IgD-negative memory B cell (primary cell): ENCODE data around the gene ZBTB44. TPM values are rescaled to one million over a fixed set of nuclear protein-coding genes. Genes with fewer than 3 reads are reported as not detected.
A peak's percentile ranks its signal among the peaks of the same experiment; 100 is the strongest.
"Not testable (repeated sequence)": the region's sequence is repeated elsewhere in the genome, so short reads cannot be mapped to it uniquely, and the experiment has no call there.

ENCODE experiments used
- H3K27ac Mint-ChIP-seq, 3 donors: one replicate each; pipeline ENCODE4 v1.8.0; 2020 to 2022; ENCODE audit warnings: mild to moderate bottlenecking in 3 of 3, mixed read lengths in 3 of 3, moderate library complexity in 1 of 3
- H3K27me3 Mint-ChIP-seq: one replicate; pipeline ENCODE4 v1.8.0; 2021; ENCODE audit warnings: mixed read lengths
- H3K36me3 Mint-ChIP-seq: one replicate; pipeline ENCODE4 v1.8.0; 2020; ENCODE audit warnings: mild to moderate bottlenecking, mixed read lengths
- H3K4me1 Mint-ChIP-seq, 3 donors: one replicate each; pipeline ENCODE4 v1.8.0; 2020 to 2022; ENCODE audit warnings: mixed read lengths in 3 of 3, mild to moderate bottlenecking in 1 of 3
- H3K4me3 Mint-ChIP-seq, 4 donors: one replicate each; pipeline ENCODE4 v1.8.0; 2020 to 2022; ENCODE audit warnings: mild to moderate bottlenecking in 4 of 4, mixed read lengths in 4 of 4, moderate library complexity in 3 of 4
- H3K9me3 Mint-ChIP-seq, 3 donors: one replicate each; pipeline ENCODE4 v1.8.0; 2020 to 2021; ENCODE audit warnings: mixed read lengths in 3 of 3, mild to moderate bottlenecking in 1 of 3
- polyA plus RNA-seq: library from polyadenylated mRNA; unstranded; fragments of 300-500 nt; fragmentation: Illumina TruSeq; gene quantifications from one replicate; pipeline ENCODE4 v1.2.3, GENCODE V29; 2021

ZBTB44 gene
- polyA plus RNA-seq, 1 donor from 2014 or later, result 5.8 TPM

DNA sequence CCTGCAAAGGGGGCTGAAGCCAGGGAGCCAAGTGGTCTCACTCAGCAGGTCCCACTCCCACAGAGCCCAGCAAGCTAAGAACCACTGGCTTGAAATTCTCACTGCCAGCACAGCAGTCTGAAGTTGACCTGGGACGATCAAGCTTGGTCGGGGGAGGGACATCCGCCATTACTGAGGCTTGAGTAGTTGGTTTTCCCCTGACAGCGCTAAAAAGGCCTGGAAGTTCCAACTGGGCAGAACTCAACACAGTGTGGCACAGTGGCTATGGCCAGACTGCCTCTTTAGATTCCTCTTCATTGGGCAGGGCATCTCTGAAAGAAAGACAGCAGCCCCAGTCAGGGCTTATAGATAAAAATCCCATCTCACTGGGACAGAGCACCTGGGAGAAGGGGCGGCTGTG lies 64.8 kb downstream of the ZBTB44 start:
- H3K9me3 Mint-ChIP-seq, H3K4me3 Mint-ChIP-seq, H3K36me3 Mint-ChIP-seq, H3K27me3 Mint-ChIP-seq, H3K27ac Mint-ChIP-seq: not testable (repeated sequence)
- H3K4me1 Mint-ChIP-seq, result peaks cover 11 to 29% (median 23%) of the 10 kb centered on the region in 3 donors

- peaks cover 1 to 6% (median 3%) of the 10 kb centered on the region in 3 donors for H3K9me3 Mint-ChIP-seq
- no peaks in the 10 kb centered on the region for H3K27me3 Mint-ChIP-seq
- peaks cover 11 to 31% (median 25%) of the 10 kb centered on the region in 3 donors for H3K4me1 Mint-ChIP-seq
- H3K36me3 Mint-ChIP-seq, result peaks cover 9% of the 10 kb centered on the region
- no peak overlapping the region for H3K4me3 Mint-ChIP-seq
- H3K27ac Mint-ChIP-seq, result no peak overlapping the region
Measured at GRCh38 chr11:130249371-130249770, 65.3 kb downstream of the ZBTB44 start.

DNA sequence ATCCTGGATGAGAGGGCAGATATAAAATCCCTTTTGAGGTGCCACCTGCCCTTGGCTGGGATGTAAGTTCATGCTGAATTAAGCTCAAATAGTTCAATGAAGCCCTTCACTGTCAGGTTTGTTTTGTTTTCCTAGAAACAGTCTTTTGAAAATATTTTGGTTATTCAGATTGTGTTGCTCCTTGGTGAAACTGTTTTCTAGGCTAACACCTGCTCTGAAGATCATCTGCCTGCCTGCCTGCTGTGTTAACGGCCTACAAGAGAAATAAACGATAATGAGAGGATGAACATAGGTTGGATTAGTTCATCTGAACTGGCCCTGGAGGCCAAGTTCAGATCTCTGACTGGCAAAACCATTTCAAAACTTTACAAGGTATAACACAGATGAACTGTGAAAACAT lies 67.4 kb downstream of the ZBTB44 start:
- H3K9me3 Mint-ChIP-seq, result peaks cover under 1 to 6% (median 3%) of the 10 kb centered on the region in 3 donors
- peaks cover 2 to 32% (median 27%) of the 10 kb centered on the region in 3 donors for H3K4me1 Mint-ChIP-seq
- H3K27me3 Mint-ChIP-seq, result no peaks in the 10 kb centered on the region
- H3K4me3 Mint-ChIP-seq, result no peak overlapping the region
- H3K27ac Mint-ChIP-seq, result no peak overlapping the region
- peaks cover 7% of the 10 kb centered on the region for H3K36me3 Mint-ChIP-seq

DNA sequence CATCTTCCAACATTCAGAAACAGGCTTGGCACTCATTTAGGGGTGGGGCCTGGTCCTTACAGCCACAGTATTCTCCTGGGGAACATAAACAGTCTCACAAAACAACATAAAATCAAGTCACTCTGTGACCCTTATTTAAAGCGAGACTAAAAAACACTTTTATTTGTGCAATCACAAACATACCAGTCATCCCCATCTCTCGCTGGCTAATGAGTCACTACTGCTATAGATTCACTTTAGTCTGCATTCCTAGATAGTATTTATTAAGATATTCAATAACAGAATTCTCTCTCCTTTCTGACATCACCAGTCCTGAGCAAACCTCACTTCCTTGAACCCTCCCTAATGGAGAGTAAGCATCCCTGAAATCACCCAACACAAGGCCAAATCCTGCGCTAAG lies 68.0 kb downstream of the ZBTB44 start:
- Mint-ChIP-seq H3K9me3 (peaks cover 0 to 6% (median 3%) of the 10 kb centered on the region in 3 donors), H3K27ac (no peak overlapping the region), H3K36me3 (peaks cover 5% of the 10 kb centered on the region), H3K4me1 (peaks cover 3 to 26% (median 26%) of the 10 kb centered on the region in 3 donors), H3K4me3 (no peak overlapping the region), H3K27me3 (no peaks in the 10 kb centered on the region)

DNA sequence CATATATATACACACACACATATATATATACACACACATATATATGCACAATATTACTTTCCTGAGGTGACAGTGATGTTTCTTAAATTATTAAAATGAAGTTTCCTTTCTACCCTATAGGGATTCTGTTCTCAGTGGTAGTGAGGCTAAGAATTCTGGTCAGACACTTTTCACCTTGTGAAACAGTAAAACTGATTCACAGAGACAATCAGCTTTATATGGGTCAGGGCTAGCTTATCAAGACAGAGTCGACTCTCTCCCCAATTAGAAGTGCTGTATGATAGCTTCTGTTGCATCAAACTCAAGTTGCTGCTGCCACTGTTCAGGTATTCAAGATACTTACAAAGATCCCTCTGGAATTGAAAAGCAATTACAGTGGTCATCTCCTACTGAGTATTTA lies 68.4 kb downstream of the ZBTB44 start:
- Mint-ChIP-seq H3K27me3 (no peaks in the 10 kb centered on the region), H3K4me1 (peaks cover 3 to 24% (median 22%) of the 10 kb centered on the region in 3 donors), H3K36me3 (peaks cover 5% of the 10 kb centered on the region), H3K4me3 (no peak overlapping the region), H3K27ac (no peak overlapping the region), H3K9me3 (peaks cover 0 to 5% (median 2%) of the 10 kb centered on the region in 3 donors)

GRCh38 chr11:130245375-130245774 lies 69.3 kb downstream of the ZBTB44 start:
- H3K4me3 Mint-ChIP-seq, H3K27me3 Mint-ChIP-seq, H3K27ac Mint-ChIP-seq: not testable (repeated sequence)

GRCh38 chr11:130244848-130245247 lies 69.9 kb downstream of the ZBTB44 start:
- Mint-ChIP-seq H3K9me3 (no peaks in the 10 kb centered on the region), H3K4me3 (peak overlapping the region in 1 of 4 donors; percentile 45), H3K4me1 (peaks cover 3 to 24% (median 18%) of the 10 kb centered on the region in 3 donors), H3K27ac (no peak overlapping the region), H3K36me3 (no peaks in the 10 kb centered on the region), H3K27me3 (no peaks in the 10 kb centered on the region)

More at GRCh38 chr11:130245375-130245774, 69.3 kb downstream of the ZBTB44 start:
- not testable (repeated sequence) for H3K36me3 Mint-ChIP-seq, H3K9me3 Mint-ChIP-seq
- H3K4me1 Mint-ChIP-seq, result peaks cover 3 to 24% (median 18%) of the 10 kb centered on the region in 3 donors

- Mint-ChIP-seq H3K36me3 (peaks cover 6% of the 10 kb centered on the region), H3K27ac (peak overlapping the region in 1 of 3 donors; percentile 16), H3K4me3 (no peak overlapping the region), H3K9me3 (no peaks in the 10 kb centered on the region), H3K4me1 (peaks cover 3 to 27% (median 15%) of the 10 kb centered on the region in 3 donors), H3K27me3 (no peaks in the 10 kb centered on the region)
Measured at GRCh38 chr11:130243816-130244215, 70.9 kb downstream of the ZBTB44 start.

- no peak overlapping the region for H3K27ac Mint-ChIP-seq
- peaks cover 6% of the 10 kb centered on the region for H3K36me3 Mint-ChIP-seq
- peaks cover 3 to 33% (median 14%) of the 10 kb centered on the region in 3 donors for H3K4me1 Mint-ChIP-seq
- no peaks in the 10 kb centered on the region for H3K27me3 Mint-ChIP-seq
- H3K9me3 Mint-ChIP-seq, result no peaks in the 10 kb centered on the region
- no peak overlapping the region for H3K4me3 Mint-ChIP-seq
Measured at GRCh38 chr11:130241713-130242112, 73.0 kb downstream of the ZBTB44 start.

DNA sequence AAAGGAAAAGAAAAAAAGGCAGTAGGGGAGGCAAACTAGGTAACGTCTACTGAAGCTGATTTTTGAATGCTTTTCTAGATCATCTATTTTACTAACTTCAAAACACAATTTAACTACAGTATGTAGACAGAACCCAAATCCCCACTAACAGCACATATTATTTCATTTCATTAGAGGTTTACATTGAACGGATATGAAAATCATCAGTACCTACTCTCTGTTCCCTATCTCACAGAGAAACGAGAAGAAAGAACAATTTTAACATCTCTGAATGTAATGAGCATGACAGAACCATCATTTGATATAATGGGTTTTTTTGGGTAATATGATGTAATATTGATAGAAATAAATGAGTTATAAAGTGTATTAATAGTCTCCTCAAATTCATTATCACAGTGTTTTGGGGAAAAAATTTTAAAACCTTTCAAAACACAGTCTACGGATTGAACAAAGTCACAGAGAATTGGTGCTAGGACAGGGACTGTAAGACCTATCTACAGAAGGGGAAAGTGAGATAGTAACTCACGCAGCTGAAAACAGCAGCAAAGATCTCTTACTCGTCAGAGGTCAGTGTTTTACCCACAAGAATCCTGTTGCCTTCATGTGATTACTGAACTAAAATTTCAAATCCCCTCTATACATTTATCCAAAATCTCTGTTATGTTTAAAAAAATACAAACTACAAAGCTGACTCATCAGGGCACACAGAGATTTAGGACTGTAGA lies 77.3 kb downstream of the ZBTB44 start:
- Mint-ChIP-seq H3K36me3 (peaks cover 9% of the 10 kb centered on the region), H3K4me1 (peaks cover 5 to 18% (median 6%) of the 10 kb centered on the region in 3 donors), H3K27me3 (no peaks in the 10 kb centered on the region), H3K27ac (peak overlapping the region in 1 of 3 donors; percentile 70), H3K9me3 (no peaks in the 10 kb centered on the region), H3K4me3 (peak overlapping the region in 3 of 4 donors; percentile 48 to 62 (median 49))

GRCh38 chr11:130234315-130234714 lies 80.4 kb downstream of the ZBTB44 start:
- Mint-ChIP-seq H3K36me3 (peaks cover 6% of the 10 kb centered on the region), H3K9me3 (no peaks in the 10 kb centered on the region), H3K4me3 (no peak overlapping the region), H3K27me3 (no peaks in the 10 kb centered on the region), H3K27ac (peak overlapping the region in 1 of 3 donors; percentile 10), H3K4me1 (peaks cover 5 to 18% (median 5%) of the 10 kb centered on the region in 3 donors)

DNA sequence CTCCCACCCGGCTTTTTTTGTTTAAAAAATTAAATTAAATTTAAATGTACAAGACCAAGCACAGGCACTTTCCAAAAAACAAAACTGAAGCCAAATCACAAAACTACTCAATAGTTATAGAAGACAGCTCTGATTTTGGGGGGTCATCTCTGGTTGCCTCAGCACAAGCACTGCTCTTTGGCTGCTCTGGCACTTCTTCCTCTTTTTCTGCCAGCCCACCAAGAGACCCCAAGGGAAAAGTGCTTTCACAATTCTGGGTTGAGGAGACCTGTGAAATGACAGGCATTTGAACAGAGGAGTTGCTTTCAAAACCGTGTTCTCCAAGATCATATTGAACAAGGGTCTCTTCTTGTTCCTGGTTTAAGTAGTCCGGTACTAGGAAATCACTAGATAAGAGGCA lies 80.8 kb downstream of the ZBTB44 start:
- peaks cover 6 to 16% (median 7%) of the 10 kb centered on the region in 3 donors for H3K4me1 Mint-ChIP-seq
- H3K27me3 Mint-ChIP-seq, H3K4me3 Mint-ChIP-seq, H3K9me3 Mint-ChIP-seq, H3K36me3 Mint-ChIP-seq: not testable (repeated sequence)
- H3K27ac Mint-ChIP-seq, result peak overlapping the region in 1 of 3 donors; percentile 10

DNA sequence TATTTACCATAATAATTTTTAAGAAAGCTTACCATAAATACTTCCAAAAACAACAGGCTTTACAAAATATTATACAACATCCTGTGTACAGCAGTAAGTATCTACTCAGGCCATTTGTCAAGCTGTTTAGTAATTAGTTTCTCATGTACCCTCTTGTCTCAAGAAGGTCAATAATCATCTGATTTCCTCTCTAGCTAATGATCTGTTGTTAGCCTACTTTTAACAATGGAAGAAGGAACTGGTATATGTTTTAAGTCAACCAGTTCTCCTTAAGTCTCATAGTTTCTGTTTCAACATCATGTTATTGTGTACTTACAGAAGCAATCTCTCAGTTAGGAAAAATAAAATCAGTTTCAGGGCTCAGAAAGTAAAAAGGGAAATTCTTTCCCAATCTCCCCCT lies 81.2 kb downstream of the ZBTB44 start:
- H3K27ac Mint-ChIP-seq, H3K36me3 Mint-ChIP-seq, H3K9me3 Mint-ChIP-seq, H3K4me3 Mint-ChIP-seq, H3K27me3 Mint-ChIP-seq: not testable (repeated sequence)
- H3K4me1 Mint-ChIP-seq, result peaks cover 4 to 14% (median 7%) of the 10 kb centered on the region in 3 donors

GRCh38 chr11:130227373-130227772 lies 87.3 kb downstream of the ZBTB44 start:
- peaks cover 3% of the 10 kb centered on the region for H3K36me3 Mint-ChIP-seq
- H3K27ac Mint-ChIP-seq, result no peak overlapping the region

DNA sequence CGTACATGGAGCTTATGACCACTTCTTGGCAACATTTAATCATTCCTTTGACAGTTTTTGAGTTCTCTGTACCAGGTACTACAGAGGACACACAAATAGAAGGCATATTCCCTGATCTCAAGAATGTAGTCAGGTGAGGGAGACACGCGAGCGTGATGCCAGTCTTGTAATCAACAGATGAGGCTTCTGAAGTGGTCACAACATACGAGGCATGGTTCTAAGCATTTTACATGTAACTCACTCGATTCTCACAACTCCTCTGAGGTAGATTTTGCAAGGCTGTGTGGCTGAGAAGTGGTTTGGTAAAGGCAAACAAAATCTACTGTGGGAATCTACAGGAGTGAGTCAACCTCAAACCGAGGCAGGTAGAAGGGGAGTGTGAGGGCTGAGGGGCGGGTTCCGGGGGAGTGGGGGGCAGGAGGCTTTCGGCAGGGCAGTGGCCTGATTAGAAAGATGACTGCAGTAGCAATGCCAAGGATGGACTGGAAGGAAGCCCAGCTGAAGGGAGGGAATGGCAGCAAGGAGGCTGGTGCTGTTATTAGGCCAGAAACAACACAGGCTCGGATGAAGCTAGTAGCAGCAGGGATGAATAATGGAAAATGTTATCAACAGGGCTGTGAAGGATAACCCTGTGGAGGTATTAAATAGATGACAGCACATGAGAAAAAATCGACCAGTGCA lies 91.3 kb downstream of the ZBTB44 start:
- Mint-ChIP-seq H3K4me3 (no peak overlapping the region), H3K4me1 (peaks cover 4 to 5% (median 5%) of the 10 kb centered on the region in 3 donors), H3K27me3 (no peaks in the 10 kb centered on the region), H3K36me3 (no peaks in the 10 kb centered on the region), H3K9me3 (no peaks in the 10 kb centered on the region), H3K27ac (peak overlapping the region in 1 of 3 donors; percentile 73)

More at GRCh38 chr11:130227373-130227772, 87.3 kb downstream of the ZBTB44 start:
- H3K9me3 Mint-ChIP-seq, result no peaks in the 10 kb centered on the region
- H3K4me1 Mint-ChIP-seq, result peaks cover 4 to 9% (median 5%) of the 10 kb centered on the region in 3 donors
- H3K27me3 Mint-ChIP-seq, result no peaks in the 10 kb centered on the region
- peak overlapping the region in 1 of 4 donors; percentile 65 for H3K4me3 Mint-ChIP-seq
